Stimulated activated CD8-positive, alpha-beta memory T cell treated with anti-CD3 and anti-CD28 coated beads, Interleukin-15, amount 100 ng/mL, for 48 hours (primary cell): Measurements from ENCODE around the gene SYTL4.
A peak's percentile ranks its signal among the peaks of the same experiment; 100 is the strongest.
"Not testable (repeated sequence)": the region's sequence is repeated elsewhere in the genome, so short reads cannot be mapped to it uniquely, and the experiment has no call there.

Source experiments
- DNase-seq, 2 donors: peaks; one replicate each; pipeline ENCODE4 v3.0.0-alpha.2; 2020; ENCODE audit warnings: low read depth in 2 of 2

SYTL4 gene

DNA sequence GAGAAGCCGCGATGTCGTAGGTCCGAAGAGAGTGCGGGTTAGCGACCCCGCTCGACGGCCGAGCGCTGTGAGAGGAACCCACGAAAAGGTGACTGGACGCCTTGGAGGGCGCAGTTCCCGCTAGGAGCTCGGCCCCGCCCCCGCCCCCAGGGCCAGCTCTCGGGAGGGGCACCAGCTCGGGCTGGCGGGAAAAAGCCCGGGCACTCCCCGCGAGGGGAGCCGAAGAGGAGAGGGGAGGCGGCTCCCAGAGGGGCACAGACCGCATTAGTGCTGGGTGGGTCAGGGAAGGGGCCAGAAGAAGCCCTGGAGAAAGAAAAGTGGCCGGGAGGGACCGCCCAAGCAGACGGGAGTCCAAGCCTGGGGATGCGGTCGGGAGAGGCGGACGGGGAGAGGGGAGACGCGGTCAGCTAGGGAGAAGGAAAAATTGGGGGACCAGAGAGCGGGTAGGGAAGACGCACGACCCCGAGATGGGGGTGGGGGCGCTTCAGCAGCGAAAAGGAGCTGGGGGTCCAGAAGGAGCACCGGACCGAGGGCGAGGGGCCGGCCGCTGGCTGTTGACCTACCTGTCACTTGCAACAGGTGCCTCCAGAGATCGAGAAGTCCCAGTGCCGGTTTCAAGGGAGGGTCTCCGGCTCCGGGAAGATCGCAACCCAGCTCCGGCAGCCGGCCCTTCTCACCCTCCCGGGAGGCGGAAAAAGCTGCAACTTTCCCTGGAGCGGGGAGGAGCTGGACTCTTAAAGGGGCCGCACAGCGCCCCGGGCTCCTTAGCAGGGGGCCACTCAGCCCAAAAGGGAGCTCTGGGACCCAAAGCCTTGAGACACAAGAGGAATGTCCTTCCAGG is at the start of gene SYTL4:
Gene SYTL4 (minus strand): TSS at position 681 of the 841 bp plus-strand sequence. CDS start 30,084 bp downstream, outside the sequence.
- DNase-seq, result no peak

- not testable (repeated sequence) for DNase-seq
Measured at GRCh38 chrX:100769439-100769838, 37.5 kb upstream of the SYTL4 start.

DNA sequence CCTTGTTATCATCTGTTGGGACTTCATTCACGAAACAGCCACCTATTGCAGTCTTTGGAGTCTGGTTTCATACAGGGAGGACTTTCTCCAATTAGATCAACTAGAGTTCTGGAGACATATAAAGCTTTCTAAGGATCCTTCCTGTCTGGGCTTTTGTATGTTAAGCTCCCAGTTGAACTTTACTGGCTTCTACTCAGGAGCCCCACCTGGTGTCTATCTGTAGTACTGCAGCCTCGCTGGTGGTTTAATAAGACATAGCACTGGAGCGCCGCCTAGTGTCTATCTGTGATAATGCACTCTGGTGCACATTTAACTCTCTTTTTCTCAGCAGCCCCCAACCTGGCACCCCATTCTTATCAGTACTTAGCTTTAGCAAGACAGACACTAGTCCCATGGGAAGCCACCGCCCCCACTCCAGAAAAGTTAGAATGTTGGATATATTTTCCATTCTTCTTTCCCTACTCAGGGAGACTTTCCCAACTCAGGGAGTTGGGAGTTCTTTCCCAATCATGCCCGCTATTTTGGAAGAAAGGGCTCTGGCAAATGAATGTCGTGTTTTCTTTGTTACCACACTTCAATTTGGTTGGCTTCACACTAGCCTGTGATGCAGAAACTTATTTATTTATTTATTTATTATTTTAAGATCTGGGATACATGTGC is 36.9 kb upstream of the SYTL4 start:
- DNase-seq, result peak; percentile 44 to 65

- no peak for DNase-seq
Measured at GRCh38 chrX:100750883-100751282, 19.0 kb upstream of the SYTL4 start.

GRCh38 chrX:100748108-100748507 is 16.2 kb upstream of the SYTL4 start:
- no peak for DNase-seq

DNA sequence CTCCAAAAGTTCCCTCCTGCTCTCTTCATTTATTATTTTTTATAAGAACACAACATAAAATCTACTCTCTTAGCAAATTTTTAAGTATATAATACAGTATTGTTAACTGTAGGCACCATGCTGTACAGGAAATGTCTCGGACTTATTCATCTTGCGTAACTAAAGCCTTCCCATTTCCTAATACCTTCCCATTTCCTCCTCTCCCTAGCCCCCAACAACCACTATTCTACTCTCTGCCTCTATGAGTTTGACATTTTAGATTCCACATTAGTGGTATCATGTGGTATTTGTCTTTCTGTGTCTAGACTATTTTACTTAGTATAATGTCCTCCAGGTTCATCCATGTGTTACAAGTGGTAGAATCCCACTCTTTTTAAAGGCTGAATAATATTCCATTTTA is 15.8 kb upstream of the SYTL4 start:
- DNase-seq, result no peak

- no peak for DNase-seq
Measured at GRCh38 chrX:100747090-100747489, 15.2 kb upstream of the SYTL4 start.

GRCh38 chrX:100745806-100746537 is 14.1 kb upstream of the SYTL4 start:
- no peak for DNase-seq

- DNase-seq, result no peak
Measured at GRCh38 chrX:100745205-100745604, 13.3 kb upstream of the SYTL4 start.

GRCh38 chrX:100743009-100743607 is 11.2 kb upstream of the SYTL4 start:
- DNase-seq, result no peak

- not testable (repeated sequence) for DNase-seq
Measured at GRCh38 chrX:100724006-100724405, 7.9 kb downstream of the SYTL4 start.

DNA sequence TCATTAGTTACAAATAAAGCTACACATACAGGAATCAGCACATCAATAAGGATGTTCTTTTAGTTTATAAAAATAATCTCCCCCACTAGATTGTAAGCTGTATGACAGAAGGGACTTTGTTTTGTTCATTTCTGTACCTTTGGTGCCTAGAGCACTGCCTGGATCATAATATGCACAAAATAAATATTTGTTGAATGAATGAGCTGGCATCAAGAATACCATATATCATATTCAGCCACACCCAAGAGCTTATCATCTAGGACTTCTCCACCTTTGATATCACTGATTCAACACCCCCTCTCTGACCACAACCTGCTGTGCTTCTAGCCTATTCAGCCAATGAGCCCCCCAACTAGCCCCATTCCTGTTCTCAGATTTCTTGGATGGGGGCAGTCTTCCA is 10.6 kb downstream of the SYTL4 start:
- DNase-seq, result no peak

DNA sequence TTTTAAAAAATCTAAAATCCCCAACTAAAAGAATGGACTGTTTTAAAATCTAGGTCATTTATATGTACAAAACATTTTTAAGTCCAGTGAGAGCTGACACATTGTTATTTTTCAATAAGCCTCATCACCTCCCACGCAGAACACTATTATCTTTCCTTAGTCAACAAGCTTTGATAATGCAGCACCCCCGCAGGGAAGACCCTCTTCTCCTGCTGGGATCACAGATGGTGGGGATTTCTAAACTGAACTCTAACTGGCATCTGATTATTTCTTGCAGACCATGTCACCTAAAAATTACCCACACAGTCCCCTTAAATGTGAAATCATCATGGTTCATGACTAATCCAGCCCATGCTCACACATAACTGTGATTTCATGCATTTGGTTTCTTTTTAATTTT is 11.6 kb downstream of the SYTL4 start:
- DNase-seq, result no peak

GRCh38 chrX:100719139-100719538 is 12.8 kb downstream of the SYTL4 start:
- DNase-seq, result no peak

GRCh38 chrX:100717363-100717762 is 14.6 kb downstream of the SYTL4 start:
- no peak for DNase-seq

DNA sequence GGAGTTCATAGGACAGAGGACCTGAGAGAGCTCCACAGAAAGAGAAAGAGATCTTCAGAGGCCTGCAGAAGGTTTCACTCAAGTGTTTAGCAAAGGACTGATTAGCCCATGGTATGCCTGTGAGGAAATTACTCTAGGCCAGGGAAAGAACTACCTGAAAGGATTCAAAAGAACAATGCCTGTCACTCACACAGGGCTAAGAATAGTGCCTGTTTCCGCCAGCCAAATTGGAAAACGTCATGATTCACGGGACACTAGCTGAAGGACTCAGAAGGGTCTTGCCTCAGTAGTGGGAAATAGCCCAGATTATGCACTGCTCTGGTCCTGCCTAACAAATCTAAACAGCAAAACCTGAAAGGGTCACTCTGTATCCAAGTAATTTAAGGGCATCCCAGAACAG is 21.1 kb downstream of the SYTL4 start:
- DNase-seq, result no peak

GRCh38 chrX:100704581-100705203 is 27.2 kb downstream of the SYTL4 start:
- DNase-seq, result no peak

DNA sequence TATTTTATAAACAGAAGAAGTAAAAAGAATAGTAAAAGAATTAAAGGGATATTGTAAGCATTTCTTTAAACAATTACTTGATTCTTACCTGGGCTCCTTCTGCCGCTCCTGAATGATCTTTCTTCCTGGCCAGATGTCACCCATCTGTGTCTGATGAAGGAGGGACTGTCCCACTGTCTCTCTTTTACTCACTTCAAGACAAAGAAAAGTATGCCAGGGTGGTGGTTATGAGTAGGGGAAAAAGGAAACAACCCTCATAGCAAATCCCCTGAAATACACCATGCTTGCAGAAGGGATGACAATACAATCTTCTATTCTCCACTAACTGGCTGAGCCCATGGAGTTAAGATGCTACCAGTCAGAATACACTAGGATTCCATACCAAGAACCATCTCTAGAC is 31.1 kb downstream of the SYTL4 start:
- DNase-seq, result no peak

- DNase-seq, result no peak
Measured at GRCh38 chrX:100698551-100698950, 33.4 kb downstream of the SYTL4 start.

DNA sequence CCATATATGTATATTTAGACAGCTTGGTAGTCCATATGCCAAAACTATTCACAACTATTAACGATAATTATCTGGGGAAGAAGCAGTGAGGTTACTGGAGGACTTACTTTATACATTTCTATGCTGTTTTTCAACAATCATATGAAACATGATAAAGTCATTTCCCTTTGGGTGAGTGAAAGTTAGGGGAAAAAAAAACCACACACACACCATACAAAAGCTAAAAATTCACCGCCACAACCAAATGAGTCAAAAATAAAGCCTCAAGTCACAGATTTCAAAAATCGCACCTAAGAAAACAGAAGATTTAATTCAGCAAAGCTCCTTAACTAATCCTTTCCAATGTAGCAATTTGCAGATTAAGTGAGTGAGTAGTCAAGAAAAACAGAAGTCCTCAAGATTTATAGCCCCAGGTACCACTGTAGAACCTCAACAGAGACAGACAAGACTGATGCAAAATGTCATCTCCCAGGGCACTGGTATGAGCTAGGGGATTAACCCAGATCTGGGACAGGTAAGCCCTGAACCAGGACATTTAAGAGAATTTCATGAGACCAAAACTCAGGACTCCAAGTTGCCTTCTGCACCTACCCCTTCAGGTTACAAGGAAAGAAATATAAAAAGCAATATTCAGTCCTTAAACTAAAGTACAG is 35.1 kb downstream of the SYTL4 start:
- no peak for DNase-seq

- DNase-seq, result no peak
Measured at GRCh38 chrX:100695991-100696390, 35.9 kb downstream of the SYTL4 start.
